Testis (tissue), 3 donors: ENCODE results near the gene NFIA. TPM values are rescaled to one million over a fixed set of nuclear protein-coding genes. Genes with fewer than 3 reads are reported as not detected.
A peak's percentile ranks its signal among the peaks of the same experiment; 100 is the strongest.
"Not testable (repeated sequence)": the region's sequence is repeated elsewhere in the genome, so short reads cannot be mapped to it uniquely, and the experiment has no call there.

Experiments used
- DNase-seq: peaks from one replicate; pipeline ENCODE4 v3.0.0-alpha.2; 2019
- H3K27ac ChIP-seq, 2 donors: fragments of 200-600 bp; sonication (generic); one replicate each; pipeline ENCODE4 v1.5.1; 2019
- H3K27me3 ChIP-seq: fragments of 200-600 bp; sonication (generic); one replicate; pipeline ENCODE4 v1.5.1; 2019
- H3K36me3 ChIP-seq: fragments of 200-600 bp; sonication (generic); one replicate; pipeline ENCODE4 v1.5.1; 2017; ENCODE audit warnings: low read depth; ENCODE audit errors: missing control alignments
- H3K4me1 ChIP-seq: fragments of 200-600 bp; sonication (generic); one replicate; pipeline ENCODE4 v1.5.1; 2019
- H3K4me3 ChIP-seq, 2 donors: fragments of 200-600 bp; sonication (generic); one replicate each; pipeline ENCODE4 v1.5.1; 2017 to 2019
- H3K9me3 ChIP-seq: fragments of 200-600 bp; sonication (generic); one replicate; pipeline ENCODE4 v1.5.1; 2017
- CTCF ChIP-seq, 3 experiments: fragments of 450-650 bp in 2 of 3; fragments of 200-600 bp in 1 of 3; sonication (generic) in 1 of 3; IDR thresholded peaks; one replicate each; pipeline ENCODE4 v1.5.1; 2016 to 2019; ENCODE audit warnings: antibody characterized with exemption in 3 of 3, mild to moderate bottlenecking in 2 of 3, moderate library complexity in 1 of 3
- POLR2A ChIP-seq: fragments of 450-650 bp; IDR thresholded peaks from one replicate; pipeline ENCODE4 v1.6.1; 2017; ENCODE audit warnings: antibody characterized with exemption, mild to moderate bottlenecking, moderate library complexity
- WGBS, 2 donors: methylation state at CpG; one replicate each; pipeline ENCODE4 v1.1.5; 2018; 5-methylcytosine and 5-hydroxymethylcytosine counted together
- intact Hi-C: fragments of 100-400 bp; cut with DNase I; formaldehyde crosslinking; loops from one replicate; pipeline ENCODE4 v1.15.1; 2023; ENCODE audit warnings: low total_unique reads
- polyA plus RNA-seq: library from polyadenylated mRNA; stranded (reverse); fragments of 350-450 nt; fragmentation: Illumina TruSeq; extraction: RNeasy Lipid Tissue Mini Kit (QIAGEN cat#74804); gene quantifications from one replicate; pipeline ENCODE4 v1.2.3, GENCODE V29; 2014; ENCODE audit warnings: low read depth, low replicate concordance; ENCODE audit not compliant: insufficient read depth
- total RNA-seq, 2 donors: library from RNA; depleted of rRNA; stranded (reverse); fragments of >200 nt; gene quantifications; one replicate each; pipeline ENCODE4 v1.2.3, GENCODE V29; 2016

Gene NFIA
- total and polyA plus RNA-seq, 3 donors from 2014 or later: 11.6 to 78.9 (median 53.5) TPM

GRCh38 chr1:61056573-61057439 is 25.6 kb upstream of the NFIA start:
- Histone ChIP-seq H3K4me3 (peak overlapping the region; percentile 69 to 79), H3K36me3 (no peaks in the 10 kb centered on the region), H3K27me3 (no peaks in the 10 kb centered on the region), H3K27ac (peak overlapping the region; percentile 71 to 96), H3K4me1 (peaks cover 42% of the 10 kb centered on the region), H3K9me3 (no peaks in the 10 kb centered on the region)
- intact Hi-C loops: no loop called here
- 1% methylated on average over 43 to 50 of the region's 50 CpGs for WGBS, 2 donors
- TF ChIP-seq POLR2A: no peak
- no peak for TF ChIP-seq CTCF (IDR thresholded peaks at IDR 0.05)
- DNase-seq: peak; percentile 76

- whole genome bisulfite sequencing, 2 donors: 76 to 86% methylated on average over 3 of the region's 3 CpGs
- intact Hi-C loops: no loop called here
Observed at GRCh38 chr1:61058483-61059245, 23.7 kb upstream of the NFIA start.

GRCh38 chr1:61061601-61062000 is 20.8 kb upstream of the NFIA start:
- H3K27me3 ChIP-seq, intact Hi-C loops, H3K36me3 ChIP-seq, DNase-seq, H3K4me1 ChIP-seq, H3K4me3 ChIP-seq, H3K27ac ChIP-seq, H3K9me3 ChIP-seq: not testable (repeated sequence)
- 89 to 91% methylated on average over 4 of the region's 4 CpGs for WGBS, 2 donors

More at GRCh38 chr1:61058483-61059245, 23.7 kb upstream of the NFIA start:
- Histone ChIP-seq H3K9me3 (no peaks in the 10 kb centered on the region), H3K4me1 (peaks cover 29% of the 10 kb centered on the region), H3K27ac (no peak overlapping the region), H3K36me3 (no peaks in the 10 kb centered on the region), H3K27me3 (no peaks in the 10 kb centered on the region), H3K4me3 (no peak overlapping the region)
- DNase-seq: no peak
- TF ChIP-seq CTCF (IDR thresholded peaks at IDR 0.05): no peak
- no peak for TF ChIP-seq POLR2A

GRCh38 chr1:61064673-61065072 is 17.7 kb upstream of the NFIA start:
- no peak for DNase-seq
- TF ChIP-seq POLR2A: no peak
- TF ChIP-seq CTCF (IDR thresholded peaks at IDR 0.05): no peak
- no peaks in the 10 kb centered on the region for H3K4me1 ChIP-seq
- H3K27me3 ChIP-seq: no peaks in the 10 kb centered on the region
- 93 to 97% methylated on average over 1 of the region's 1 CpG for WGBS, 2 donors
- H3K4me3 ChIP-seq: no peak overlapping the region
- H3K27ac ChIP-seq: no peak overlapping the region
- no peaks in the 10 kb centered on the region for H3K36me3 ChIP-seq
- H3K9me3 ChIP-seq: no peaks in the 10 kb centered on the region
- intact Hi-C loops: no loop called here

- H3K4me1 ChIP-seq: no peaks in the 10 kb centered on the region
- no peak overlapping the region for H3K27ac ChIP-seq
- H3K36me3 ChIP-seq: no peaks in the 10 kb centered on the region
- H3K9me3 ChIP-seq: no peaks in the 10 kb centered on the region
- 91 to 95% methylated on average over 4 of the region's 4 CpGs for WGBS, 2 donors
- H3K27me3 ChIP-seq: no peaks in the 10 kb centered on the region
- DNase-seq: no peak
- H3K4me3 ChIP-seq: no peak overlapping the region
- intact Hi-C loops: no loop called here
- TF ChIP-seq CTCF (IDR thresholded peaks at IDR 0.05): no peak
Observed at GRCh38 chr1:61067446-61068019, 14.8 kb upstream of the NFIA start.
